GM21723 (cell line): Measurements from ENCODE around the gene CNR1.

Experiments
- ATAC-seq: cut with Tn5 transposase; IDR thresholded peaks from one replicate; pipeline ENCODE4 v1.9.1; 2021; ENCODE audit warnings: mild to moderate bottlenecking, moderate library complexity; ENCODE audit not compliant: unreplicated experiment

The CNR1 gene

DNA sequence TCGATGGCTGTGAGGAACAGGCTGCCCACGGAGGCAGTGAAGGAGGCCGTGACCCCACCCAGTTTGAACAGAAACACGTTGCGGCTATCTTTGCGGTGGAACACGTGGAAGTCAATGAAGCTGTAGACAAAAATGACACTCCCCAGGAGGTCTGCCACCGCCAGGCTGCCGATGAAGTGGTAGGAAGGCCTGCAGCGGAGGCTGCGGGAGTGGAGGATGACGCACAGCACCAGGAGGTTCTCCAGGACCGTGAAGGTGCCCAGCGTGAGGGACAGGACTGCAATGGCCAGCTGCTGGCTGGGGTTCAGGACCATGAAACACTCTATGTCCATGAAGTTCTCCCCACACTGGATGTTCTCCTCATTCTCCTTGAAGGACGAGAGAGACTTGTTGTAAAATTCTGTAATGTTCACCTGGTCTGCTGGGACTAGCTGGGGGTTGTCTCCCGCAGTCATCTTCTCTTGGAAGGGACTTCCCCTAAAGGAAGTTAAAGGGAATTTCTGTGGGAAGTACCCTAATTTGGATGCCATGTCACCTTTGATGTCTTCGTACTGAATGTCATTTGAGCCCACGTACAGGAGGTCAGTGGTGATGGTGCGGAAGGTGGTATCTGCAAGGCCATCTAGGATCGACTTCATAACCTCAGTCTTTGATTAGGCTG is 21.4 kb downstream of the CNR1 start:
- ATAC-seq: no peak

DNA sequence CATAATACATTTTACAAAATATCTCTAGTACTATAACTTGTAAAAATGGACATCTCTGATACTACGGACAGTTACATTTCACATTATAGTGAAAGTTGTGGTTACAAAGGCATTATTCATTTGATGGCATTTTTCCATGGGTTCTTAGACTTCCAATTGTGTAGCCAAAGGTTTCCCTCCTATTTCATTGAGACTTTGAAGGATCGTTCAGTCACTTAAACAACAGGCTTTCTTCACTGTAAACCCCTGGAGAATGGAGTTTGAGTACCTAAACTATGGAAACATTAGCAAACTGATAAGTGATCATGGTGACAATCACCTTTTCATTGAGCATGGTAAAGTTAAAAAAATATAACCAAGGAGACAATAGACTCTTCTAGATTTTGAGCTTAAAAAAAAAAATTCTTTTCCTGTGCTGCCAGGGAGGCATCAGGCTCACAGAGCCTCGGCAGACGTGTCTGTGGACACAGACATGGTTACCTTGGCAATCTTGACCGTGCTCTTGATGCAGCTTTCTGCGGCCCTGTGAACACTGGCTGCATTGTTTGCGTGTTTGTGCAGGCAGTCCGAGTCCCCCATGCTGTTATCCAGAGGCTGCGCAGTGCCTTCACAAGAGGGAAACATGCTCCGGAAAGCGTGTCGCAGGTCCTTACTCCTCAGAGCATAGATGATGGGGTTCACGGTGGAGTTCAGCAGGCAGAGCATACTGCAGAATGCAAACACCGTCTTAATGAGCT is 22.6 kb downstream of the CNR1 start:
- no peak for ATAC-seq

DNA sequence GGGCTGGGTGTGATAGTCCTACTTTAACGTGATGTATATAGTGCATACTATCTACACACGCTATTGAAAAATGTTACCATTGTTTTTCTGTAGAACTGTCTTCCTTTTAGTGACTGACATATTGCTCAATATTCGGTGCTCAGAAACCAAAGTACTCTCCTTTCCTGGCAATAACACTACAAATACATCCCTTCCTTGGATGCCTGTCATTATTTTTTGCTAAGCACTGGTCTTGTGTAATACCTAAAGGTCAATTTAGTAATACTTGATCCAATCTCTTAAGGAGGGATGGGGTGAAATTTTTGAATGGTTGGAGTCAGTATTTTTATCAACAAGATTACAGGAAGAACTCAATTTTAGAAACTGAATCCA is 23.9 kb downstream of the CNR1 start:
- no peak for ATAC-seq

DNA sequence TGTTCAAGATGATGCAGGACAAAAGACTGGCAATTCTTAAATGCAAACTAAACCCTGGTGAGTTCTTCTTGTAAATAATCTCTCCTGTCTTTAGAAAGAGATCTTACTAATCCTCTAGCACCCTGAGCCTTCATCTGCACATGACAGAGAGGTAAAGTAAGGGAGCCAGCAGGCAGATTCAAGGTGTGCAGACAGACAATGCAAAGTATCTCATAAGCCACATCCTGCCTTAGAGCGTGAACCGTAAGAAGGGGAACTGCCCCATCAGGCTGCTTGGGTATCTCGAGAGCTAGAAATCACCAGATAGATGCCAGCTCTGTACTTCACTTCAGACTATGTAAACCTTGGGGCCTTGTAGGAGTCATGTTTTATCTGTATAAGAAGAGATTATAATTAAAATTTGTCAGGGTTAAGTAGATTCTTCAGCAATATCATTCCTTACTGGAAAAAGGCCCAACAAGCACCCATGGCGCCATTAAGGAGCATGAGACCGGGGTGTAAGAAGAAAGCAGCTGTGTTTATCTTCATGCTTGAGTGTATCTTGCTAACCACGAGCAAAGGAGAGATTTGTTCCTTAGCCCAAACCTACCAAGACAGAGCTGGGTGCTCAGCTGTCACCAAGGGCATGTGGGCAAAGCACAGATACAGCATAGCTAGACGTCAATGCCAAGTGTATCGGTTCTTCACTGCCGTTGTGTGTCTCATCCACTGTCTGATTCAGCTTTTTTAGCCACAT is 24.4 kb downstream of the CNR1 start:
- ATAC-seq: peak; percentile 98

DNA sequence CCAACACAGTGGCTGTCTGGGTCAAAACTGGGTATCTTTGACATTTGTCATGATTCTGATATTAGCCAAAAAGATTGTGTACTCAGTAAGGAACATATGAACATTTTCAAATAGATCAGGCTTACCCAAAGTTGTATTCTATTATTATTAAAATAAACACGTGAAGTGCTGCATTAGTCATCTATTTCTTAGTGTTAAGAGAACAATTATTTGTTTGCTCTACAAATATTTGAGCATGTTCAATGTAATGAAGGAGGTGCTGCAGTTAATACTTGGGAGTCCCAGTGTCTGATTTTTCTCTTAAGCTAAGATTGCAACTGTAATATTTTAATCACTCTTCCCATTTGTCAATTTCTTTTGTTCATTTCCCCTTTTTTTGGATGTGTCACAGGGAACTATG is 28.2 kb downstream of the CNR1 start:
- no peak for ATAC-seq

DNA sequence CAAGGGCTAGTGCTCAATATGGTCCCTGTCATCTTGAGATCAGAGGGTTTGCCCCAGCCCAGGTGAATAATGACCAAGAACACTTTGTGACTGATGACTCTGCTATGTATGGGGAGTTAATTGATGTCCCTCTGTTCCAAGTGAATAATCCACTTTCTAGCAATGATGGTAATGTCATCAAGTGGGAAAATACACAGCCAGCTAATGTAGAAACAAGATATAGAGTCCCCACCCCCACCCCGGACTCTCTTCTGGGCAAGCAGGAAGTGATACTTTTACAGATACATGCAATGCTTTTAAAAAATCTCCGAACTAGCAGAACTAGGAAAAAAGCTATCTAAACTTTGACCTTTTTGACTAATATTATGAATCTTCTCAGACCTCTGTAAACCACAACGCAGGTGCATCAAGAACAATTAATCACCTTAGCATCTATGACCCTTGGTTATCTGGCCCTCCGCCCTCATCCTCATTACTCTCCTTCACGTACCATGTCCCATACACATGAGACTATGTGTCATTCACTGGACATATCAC is 30.5 kb downstream of the CNR1 start:
- ATAC-seq: peak; percentile 86

DNA sequence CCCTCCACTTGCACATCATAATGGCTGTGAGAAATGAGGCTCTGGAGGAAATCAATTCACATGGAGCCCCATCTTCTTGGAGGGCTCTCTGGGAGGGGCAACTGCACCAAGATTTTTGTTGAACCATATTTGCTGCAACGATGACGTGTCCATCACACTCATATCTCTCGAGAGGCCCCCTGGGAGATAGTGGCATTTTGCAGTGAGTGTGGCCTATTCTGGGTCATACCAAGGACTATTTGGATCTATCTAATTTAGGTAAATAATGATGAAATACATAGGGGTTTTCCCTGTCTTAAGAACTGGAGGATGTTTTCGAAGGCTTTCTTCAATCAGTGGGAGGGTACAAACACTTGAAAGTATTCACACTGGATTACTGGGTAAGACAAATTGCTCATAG is 31.6 kb downstream of the CNR1 start:
- ATAC-seq: no peak

DNA sequence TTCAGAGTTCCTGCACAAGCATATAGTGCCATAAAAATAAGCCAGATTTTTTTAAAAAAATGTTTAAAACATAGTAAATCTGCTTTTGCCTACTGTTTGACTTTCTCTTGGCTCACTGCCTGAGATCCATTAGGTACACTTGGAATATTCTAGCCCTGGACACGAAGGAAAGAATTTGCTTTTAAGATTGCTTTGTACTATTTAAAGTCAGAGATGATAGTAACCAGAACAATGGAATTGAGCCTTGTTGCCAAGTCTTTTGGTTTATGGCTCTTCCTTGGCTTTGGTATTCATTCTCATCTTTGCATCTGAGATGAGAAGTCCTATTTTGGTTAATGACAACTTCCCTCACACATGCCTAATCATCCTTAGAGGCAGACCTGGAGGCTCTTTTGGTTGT is 32.4 kb downstream of the CNR1 start:
- no peak for ATAC-seq

DNA sequence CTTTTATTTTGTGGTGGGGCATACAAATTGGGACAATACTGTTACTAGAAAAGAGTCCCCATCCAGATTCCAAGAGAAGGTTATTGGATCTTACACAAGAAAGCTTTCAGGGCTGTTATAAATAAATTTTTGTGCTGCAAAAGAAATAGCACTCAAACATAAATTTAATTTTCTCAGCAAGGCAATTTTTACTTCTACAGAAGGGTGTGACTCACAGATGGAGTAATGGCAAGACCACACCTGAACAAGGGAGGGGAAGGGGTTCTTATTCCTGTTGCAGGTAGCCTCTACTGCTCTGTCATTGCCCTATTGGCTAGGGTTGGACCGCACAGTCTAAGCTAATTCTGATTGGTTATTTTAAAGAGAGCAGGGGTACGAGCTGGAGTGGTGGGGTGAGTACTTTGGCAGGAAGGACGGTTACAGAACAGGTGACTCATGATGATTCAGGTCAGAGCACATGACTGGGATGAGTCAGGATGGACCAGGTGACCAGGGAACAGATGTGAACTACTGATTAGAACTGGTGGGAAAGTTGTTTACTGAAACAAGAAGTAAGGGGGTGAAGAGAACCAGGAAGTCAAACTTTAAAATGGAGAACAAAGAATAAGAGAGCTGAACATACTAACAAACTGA is 41.1 kb downstream of the CNR1 start:
- ATAC-seq: no peak

DNA sequence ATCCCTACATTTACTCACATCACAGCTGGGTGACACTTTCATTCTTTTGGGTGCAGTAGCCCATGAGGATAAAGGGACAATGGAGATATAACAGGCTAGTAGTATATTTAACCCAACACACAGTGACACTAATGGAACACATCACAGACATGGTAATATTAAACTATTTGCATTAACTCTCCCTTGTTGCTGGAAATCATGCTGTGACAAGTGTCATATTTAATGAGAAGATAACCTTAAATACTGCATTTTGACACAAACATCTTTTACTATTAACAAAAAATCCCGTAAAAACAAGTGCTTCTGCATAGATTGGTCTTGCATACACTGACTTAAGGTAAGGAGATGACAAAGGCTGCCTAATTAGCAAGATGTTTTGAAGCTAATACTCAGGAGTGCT is 45.5 kb downstream of the CNR1 start:
- ATAC-seq: no peak

DNA sequence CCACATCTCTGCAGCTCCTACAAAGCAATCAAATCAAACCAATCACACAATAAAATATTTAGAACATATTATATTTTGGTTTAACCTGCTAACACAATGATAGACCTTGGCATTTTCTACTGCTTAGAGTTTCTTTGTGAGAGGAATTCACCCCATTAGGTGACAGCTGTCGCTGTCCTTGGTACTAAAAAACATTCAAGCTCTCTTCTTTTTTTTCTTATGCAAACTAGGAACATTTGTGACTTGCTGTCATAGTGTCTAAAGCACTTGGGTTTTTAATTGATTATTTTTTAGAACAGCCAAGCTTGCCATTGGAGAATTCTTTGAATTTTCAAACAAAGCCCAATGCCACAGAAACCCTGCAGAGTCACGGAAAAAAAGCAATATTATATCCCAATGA is 46.4 kb downstream of the CNR1 start:
- no peak for ATAC-seq

DNA sequence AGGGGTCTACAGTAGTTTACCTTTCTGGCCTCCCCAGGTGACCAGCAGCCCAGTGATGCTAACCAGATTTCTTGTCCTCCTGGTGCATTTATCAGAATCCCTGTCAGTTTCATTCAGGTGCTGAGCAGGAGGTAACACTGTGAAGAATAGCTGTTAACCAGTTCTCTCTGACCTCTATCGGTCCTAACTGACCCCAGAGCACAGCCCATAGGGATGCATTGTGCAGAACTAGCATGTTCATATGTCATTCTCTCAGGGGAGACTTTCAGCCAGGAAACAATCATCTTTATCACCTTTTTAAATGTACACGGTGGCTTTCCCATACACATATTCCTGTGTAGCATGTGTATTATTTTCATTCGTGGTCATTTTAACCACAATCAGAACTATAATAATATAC is 49.9 kb downstream of the CNR1 start:
- ATAC-seq: no peak

DNA sequence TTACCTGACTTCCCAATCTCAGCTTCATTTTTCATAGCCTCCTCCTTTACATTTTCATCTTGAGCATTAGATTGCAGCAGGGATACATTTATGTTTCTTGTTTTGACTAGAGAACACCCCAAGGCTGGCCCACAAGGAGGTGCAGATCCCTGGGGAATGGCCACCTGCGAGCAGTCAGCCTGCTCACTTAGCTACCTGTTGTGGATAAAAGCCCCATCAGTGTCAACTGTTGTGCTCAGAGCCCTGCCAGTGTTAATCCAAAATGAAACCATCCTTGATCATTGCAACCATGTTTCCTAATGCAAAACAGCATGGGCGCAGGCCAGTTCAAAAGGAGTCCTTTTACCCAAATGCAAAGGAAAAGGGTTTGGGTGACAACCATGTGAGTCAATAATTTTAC is 50.8 kb downstream of the CNR1 start:
- no peak for ATAC-seq

DNA sequence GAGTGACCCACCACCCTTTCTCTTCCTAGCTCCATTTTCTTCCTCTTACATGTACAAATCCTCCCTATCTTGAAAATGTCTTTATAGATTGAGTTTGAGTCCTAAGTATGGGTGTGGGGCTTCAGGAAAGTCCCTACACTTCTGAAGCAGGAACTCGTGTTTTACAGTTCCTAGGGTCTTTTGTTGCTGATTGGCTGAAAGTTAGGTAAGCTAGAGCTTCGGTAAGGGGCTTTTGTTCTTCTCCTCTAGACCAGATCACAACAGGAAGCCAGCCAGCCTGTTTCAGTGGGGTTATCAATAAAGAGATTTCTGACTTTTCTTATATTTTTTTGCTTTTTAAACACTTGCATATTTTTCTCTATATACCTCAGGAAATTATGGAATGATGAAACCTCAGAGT is 51.3 kb downstream of the CNR1 start:
- ATAC-seq: no peak

DNA sequence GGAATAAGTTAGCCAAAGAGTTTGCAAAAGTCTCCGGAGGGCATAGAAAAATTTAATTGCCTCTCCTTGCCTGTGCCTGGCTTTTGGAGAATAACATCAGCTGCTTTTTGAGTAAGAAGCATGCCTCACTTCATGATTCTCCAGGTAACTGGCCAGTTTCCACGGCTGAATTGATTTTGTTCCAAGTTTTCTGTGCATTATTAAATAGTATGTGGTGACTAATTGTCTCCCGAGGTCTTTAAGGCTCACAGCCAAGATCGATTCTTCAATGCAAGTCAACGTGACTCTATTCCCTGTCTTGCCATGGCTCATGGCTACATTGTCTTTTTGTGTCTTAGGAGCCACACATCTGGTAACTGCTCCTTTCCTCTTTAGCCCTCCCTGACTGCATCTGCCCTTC is 54.2 kb downstream of the CNR1 start:
- no peak for ATAC-seq

DNA sequence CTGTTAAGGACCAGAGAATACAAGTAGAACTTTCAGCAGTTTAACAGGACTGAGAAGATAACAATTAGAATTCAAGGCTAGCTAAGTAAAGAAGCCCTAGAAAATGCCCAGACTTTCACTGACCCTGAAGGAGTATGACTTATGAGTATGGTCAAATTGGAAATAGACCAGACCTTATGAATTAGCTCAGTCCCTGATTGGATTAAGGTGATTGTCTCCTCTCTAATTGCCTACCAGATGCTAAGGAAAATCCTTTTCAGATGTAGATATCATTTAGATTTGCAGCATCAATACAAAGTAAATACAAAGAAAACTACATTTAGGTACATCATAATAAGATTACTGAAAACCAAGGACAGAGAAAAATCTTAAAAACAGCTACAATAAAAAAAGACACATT is 58.9 kb downstream of the CNR1 start:
- no peak for ATAC-seq

DNA sequence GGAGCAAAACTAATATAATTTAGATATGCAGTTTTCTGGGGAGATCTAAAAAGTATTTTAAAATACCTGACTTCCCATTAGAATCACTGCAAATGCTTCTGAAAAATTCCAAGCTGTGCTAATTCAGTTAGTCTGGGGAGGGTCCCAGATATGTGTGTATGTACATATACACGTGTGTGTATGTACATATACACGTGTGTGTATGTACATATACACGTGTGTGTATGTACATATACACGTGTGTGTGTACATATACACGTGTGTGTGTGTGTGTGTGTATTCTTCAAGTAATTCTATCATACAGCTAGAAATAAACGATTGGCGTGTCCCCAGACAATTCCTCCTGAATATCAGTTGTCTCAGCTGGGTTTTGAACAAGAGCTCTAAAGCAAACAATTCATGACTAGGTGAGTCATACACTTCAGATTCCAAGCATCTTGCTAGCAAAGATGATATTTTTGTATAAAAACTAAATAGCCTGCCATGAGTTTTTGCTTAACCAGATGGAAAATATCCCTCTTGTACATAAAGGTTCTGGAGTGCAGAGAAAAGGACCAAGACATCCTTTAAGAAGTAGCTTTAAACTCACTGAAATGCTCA is 60.3 kb downstream of the CNR1 start:
- ATAC-seq: no peak
